22Rv1 (cell line): ENCODE measurements around the gene IL1RL2.

Experiments
- CTCF ChIP-seq: fragments of 450-650 bp; IDR thresholded peaks from 2 replicates; pipeline ENCODE4 v1.5.1; 2017; ENCODE audit warnings: mild to moderate bottlenecking
- ZFX ChIP-seq: fragments of 450-650 bp; IDR thresholded peaks from 2 replicates; pipeline ENCODE4 v1.6.1; 2017; ENCODE audit warnings: antibody characterized with exemption, borderline replicate concordance

DNA sequence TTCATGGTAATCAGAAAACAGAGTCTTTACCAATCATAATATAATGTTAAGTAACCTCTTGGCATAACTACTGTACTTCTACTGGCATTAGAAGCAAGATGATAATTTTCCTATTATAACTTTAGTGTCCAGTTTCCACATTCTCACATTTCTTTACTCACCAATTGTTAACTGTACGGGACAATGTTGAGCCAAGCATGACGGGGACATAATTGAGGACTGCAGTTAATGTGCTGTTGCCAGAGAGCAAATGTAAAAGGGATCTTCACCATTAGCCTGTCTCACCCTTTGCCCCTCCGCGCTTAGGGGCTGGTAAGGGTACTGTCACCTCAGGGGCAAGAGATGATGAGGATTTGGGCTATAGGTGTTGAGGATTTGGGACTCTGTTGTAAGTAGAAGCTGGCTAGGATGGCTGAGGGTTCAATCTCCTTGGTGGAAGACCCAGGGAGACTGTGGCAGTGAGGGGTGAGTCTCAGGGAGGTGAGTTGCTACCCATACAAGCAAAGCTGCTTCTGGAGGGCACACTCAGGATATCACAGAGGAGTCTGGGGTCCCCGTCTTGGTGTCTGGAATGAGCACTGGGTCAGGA is 70.1 kb downstream of the IL1RL2 start:
- no peak for TF ChIP-seq CTCF
- TF ChIP-seq ZFX = no peak
